OCI-LY1 (cell line): Measurements from ENCODE around the gene THRSP.
A peak's percentile ranks its signal among the peaks of the same experiment; 100 is the strongest.

Experiments
- H2AFZ ChIP-seq: fragments of 200-600 bp; sonication (generic), shearing (Covaris generic); 2 replicates; pipeline ENCODE4 v1.6.0; 2014; ENCODE audit warnings: antibody characterized with exemption, mild to moderate bottlenecking, low read length
- H3F3A ChIP-seq: fragments of 200-600 bp; sonication (generic), shearing (Covaris generic); 2 replicates; pipeline ENCODE4 v1.6.0; 2014; ENCODE audit warnings: mild to moderate bottlenecking, antibody characterized with exemption, low read length, moderate library complexity; ENCODE audit not compliant: insufficient read depth
- H3K27ac ChIP-seq: fragments of 200-600 bp; sonication (generic); 2 replicates; pipeline ENCODE4 v1.5.1; 2014; ENCODE audit warnings: low read length, mixed run types, mild to moderate bottlenecking, low read depth; ENCODE audit not compliant: poor library complexity, severe bottlenecking
- H3K27me3 ChIP-seq: fragments of 200-600 bp; sonication (generic); 2 replicates; pipeline ENCODE4 v1.6.0; 2014; ENCODE audit warnings: antibody characterized with exemption, mild to moderate bottlenecking, low read length, moderate library complexity; ENCODE audit not compliant: insufficient read depth
- H3K36me3 ChIP-seq: fragments of 200-600 bp; sonication (generic); 2 replicates; pipeline ENCODE4 v1.6.1; 2014; ENCODE audit warnings: mild to moderate bottlenecking, antibody characterized with exemption, low read length, moderate library complexity, mixed read lengths; ENCODE audit not compliant: insufficient read depth
- H3K4me1 ChIP-seq: fragments of 200-600 bp; sonication (generic); 2 replicates; pipeline ENCODE4 v1.5.1; 2014; ENCODE audit warnings: mild to moderate bottlenecking, low read length, moderate library complexity; ENCODE audit not compliant: insufficient read depth, severe bottlenecking
- H3K4me2 ChIP-seq: fragments of 200-600 bp; sonication (generic), shearing (Covaris generic); 2 replicates; pipeline ENCODE4 v1.6.1; 2014; ENCODE audit warnings: low read length
- H3K4me3 ChIP-seq: fragments of 200-600 bp; sonication (generic); 2 replicates; pipeline ENCODE4 v1.5.1; 2014; ENCODE audit warnings: low read length, low read depth, mild to moderate bottlenecking, mixed read lengths; ENCODE audit not compliant: poor library complexity, severe bottlenecking
- H3K79me2 ChIP-seq: fragments of 200-600 bp; shearing (Covaris generic); 2 replicates; pipeline ENCODE4 v1.6.1; 2016; ENCODE audit warnings: mixed run types, low read length, mixed read lengths; ENCODE audit not compliant: insufficient read depth
- H3K9ac ChIP-seq: fragments of 200-600 bp; sonication (generic), shearing (Covaris generic); 2 replicates; pipeline ENCODE4 v1.6.1; 2014; ENCODE audit warnings: mild to moderate bottlenecking, low read length, mixed read lengths
- H3K9me2 ChIP-seq: fragments of 200-600 bp; sonication (generic), shearing (Covaris generic); 2 replicates; pipeline ENCODE4 v1.6.1; 2014; ENCODE audit warnings: low read depth, mild to moderate bottlenecking, low read length, mixed read lengths
- H3K9me3 ChIP-seq: fragments of 200-600 bp; shearing (Covaris generic); 2 replicates; pipeline ENCODE4 v1.6.1; 2014; ENCODE audit warnings: low read length, mixed read lengths
- H4K20me1 ChIP-seq: fragments of 200-600 bp; sonication (generic), shearing (Covaris generic); 2 replicates; pipeline ENCODE4 v1.6.0; 2016; ENCODE audit warnings: mild to moderate bottlenecking, low read length; ENCODE audit not compliant: insufficient read depth
- EZH2 ChIP-seq: fragments of 200-600 bp; sonication (generic), shearing (Covaris generic); IDR thresholded peaks from 2 replicates; pipeline ENCODE4 v1.8.0; 2017; ENCODE audit warnings: borderline replicate concordance, mixed run types, mild to moderate bottlenecking, antibody characterized with exemption, low read length, moderate library complexity, mixed read lengths
- TF ChIP-seq, protein P1 (sequence below): fragments of 200-600 bp; sonication (generic), shearing (Covaris generic); IDR thresholded peaks from 2 replicates; pipeline ENCODE4 v1.5.1; 2017; ENCODE audit warnings: mild to moderate bottlenecking, antibody characterized with exemption, low read length, moderate library complexity, mixed read lengths

The THRSP gene

GRCh38 chr11:78078218-78079167 is 14.8 kb downstream of the THRSP start:
- no peaks in the 10 kb centered on the region for H3K9me2 ChIP-seq
- TF ChIP-seq, protein P1, sequence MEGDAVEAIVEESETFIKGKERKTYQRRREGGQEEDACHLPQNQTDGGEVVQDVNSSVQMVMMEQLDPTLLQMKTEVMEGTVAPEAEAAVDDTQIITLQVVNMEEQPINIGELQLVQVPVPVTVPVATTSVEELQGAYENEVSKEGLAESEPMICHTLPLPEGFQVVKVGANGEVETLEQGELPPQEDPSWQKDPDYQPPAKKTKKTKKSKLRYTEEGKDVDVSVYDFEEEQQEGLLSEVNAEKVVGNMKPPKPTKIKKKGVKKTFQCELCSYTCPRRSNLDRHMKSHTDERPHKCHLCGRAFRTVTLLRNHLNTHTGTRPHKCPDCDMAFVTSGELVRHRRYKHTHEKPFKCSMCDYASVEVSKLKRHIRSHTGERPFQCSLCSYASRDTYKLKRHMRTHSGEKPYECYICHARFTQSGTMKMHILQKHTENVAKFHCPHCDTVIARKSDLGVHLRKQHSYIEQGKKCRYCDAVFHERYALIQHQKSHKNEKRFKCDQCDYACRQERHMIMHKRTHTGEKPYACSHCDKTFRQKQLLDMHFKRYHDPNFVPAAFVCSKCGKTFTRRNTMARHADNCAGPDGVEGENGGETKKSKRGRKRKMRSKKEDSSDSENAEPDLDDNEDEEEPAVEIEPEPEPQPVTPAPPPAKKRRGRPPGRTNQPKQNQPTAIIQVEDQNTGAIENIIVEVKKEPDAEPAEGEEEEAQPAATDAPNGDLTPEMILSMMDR = no peak
- TF ChIP-seq EZH2 = no peak
- H4K20me1 ChIP-seq = no peaks in the 10 kb centered on the region
- H3K27me3 ChIP-seq = no peaks in the 10 kb centered on the region
- no peak overlapping the region for H3K27ac ChIP-seq
- peak overlapping the region; percentile 88 for H3K4me3 ChIP-seq
- H2AFZ ChIP-seq = no peak overlapping the region
- H3F3A ChIP-seq = no peaks in the 10 kb centered on the region
- H3K4me1 ChIP-seq = peaks cover 33% of the 10 kb centered on the region
- H3K36me3 ChIP-seq = peaks cover 12% of the 10 kb centered on the region; the same call in 1 of the 2 replicates
- H3K9me3 ChIP-seq = peaks cover 3% of the 10 kb centered on the region; the same call in 1 of the 2 replicates
- H3K9ac ChIP-seq = peak overlapping the region; percentile 92
- peaks cover 50% of the 10 kb centered on the region for H3K79me2 ChIP-seq
- peak overlapping the region; percentile 81 for H3K4me2 ChIP-seq

- H2AFZ ChIP-seq = peak within 1 kb of the TSS; percentile 96
- peak within 1 kb of the TSS; percentile 32 for H3K27ac ChIP-seq
- no peaks in the 10 kb centered on the region for H3K9me2 ChIP-seq
- no peaks in the 10 kb centered on the region for H3K27me3 ChIP-seq
- peak within 1 kb of the TSS; percentile 92 for H3K9ac ChIP-seq
- no peaks in the 10 kb centered on the region for H4K20me1 ChIP-seq
- H3K4me1 ChIP-seq = peaks cover 33% of the 10 kb centered on the region
- peak within 1 kb of the TSS; percentile 81 for H3K4me2 ChIP-seq
- H3K9me3 ChIP-seq = peaks cover 3% of the 10 kb centered on the region; the same call in 1 of the 2 replicates
- H3K4me3 ChIP-seq = peak within 1 kb of the TSS; percentile 88
- peaks cover 48% of the 10 kb centered on the region for H3K79me2 ChIP-seq
- peaks cover 12% of the 10 kb centered on the region; the same call in 1 of the 2 replicates for H3K36me3 ChIP-seq
- no peaks in the 10 kb centered on the region for H3F3A ChIP-seq
- TF ChIP-seq, protein P1 = no peak
- no peak for TF ChIP-seq EZH2
Observed at GRCh38 chr11:78079232-78080083, 15.8 kb downstream of the THRSP start, which contains the start of gene NDUFC2. Gene NDUFC2, minus strand, starts transcription at chr11:78079862. Its CDS starts 118 bp downstream, at chr11:78079744.

- H3K27ac ChIP-seq = no peak overlapping the region
- H3K4me1 ChIP-seq = peaks cover 33% of the 10 kb centered on the region
- H3K9ac ChIP-seq = peak overlapping the region; percentile 92
- peaks cover 3% of the 10 kb centered on the region; the same call in 1 of the 2 replicates for H3K9me3 ChIP-seq
- H3F3A ChIP-seq = no peaks in the 10 kb centered on the region
- H3K4me2 ChIP-seq = peak overlapping the region; percentile 81
- no peaks in the 10 kb centered on the region for H3K9me2 ChIP-seq
- peak overlapping the region; percentile 96 for H2AFZ ChIP-seq
- no peaks in the 10 kb centered on the region for H3K27me3 ChIP-seq
- TF ChIP-seq, protein P1 = 0 out of 2 replicates have a peak, but pooled peaks have one; percentile 7
- no peak for TF ChIP-seq EZH2
- peaks cover 41% of the 10 kb centered on the region for H3K79me2 ChIP-seq
- H4K20me1 ChIP-seq = no peaks in the 10 kb centered on the region
- peaks cover 12% of the 10 kb centered on the region; the same call in 1 of the 2 replicates for H3K36me3 ChIP-seq
- peak overlapping the region; percentile 88 for H3K4me3 ChIP-seq
Observed at GRCh38 chr11:78080084-78080817, 16.6 kb downstream of the THRSP start.
